Ascending aorta (tissue), 2 donors: ENCODE results near the gene TRMT11. TPM values are rescaled to one million over a fixed set of nuclear protein-coding genes. Genes with fewer than 3 reads are reported as not detected.

Experiments used
- DNase-seq, 2 donors: peaks; one replicate each; pipeline ENCODE4 v3.0.0-alpha.2; 2019; ENCODE audit warnings: low spot score in 2 of 2
- H3K27ac ChIP-seq, 2 donors: fragments of 200-600 bp; sonication (generic); one replicate each; pipeline ENCODE4 v1.5.1; 2016 to 2017; ENCODE audit warnings: mild to moderate bottlenecking in 1 of 2
- H3K27me3 ChIP-seq: fragments of 200-600 bp; sonication (generic); one replicate; pipeline ENCODE4 v1.5.1; 2017
- H3K36me3 ChIP-seq, 2 donors: fragments of 200-600 bp; sonication (generic); one replicate each; pipeline ENCODE4 v1.5.1; 2016
- H3K4me1 ChIP-seq, 2 donors: fragments of 200-600 bp; sonication (generic); one replicate each; pipeline ENCODE4 v1.5.1; 2016 to 2017; ENCODE audit warnings: mild to moderate bottlenecking in 1 of 2
- H3K4me3 ChIP-seq, 2 donors: fragments of 200-600 bp; sonication (generic); one replicate each; pipeline ENCODE4 v1.5.1; 2016 to 2017; ENCODE audit warnings: mild to moderate bottlenecking in 1 of 2
- H3K9me3 ChIP-seq, 2 donors: fragments of 200-600 bp; sonication (generic); one replicate each; pipeline ENCODE4 v1.5.1; 2016
- CTCF ChIP-seq, 3 experiments: fragments of 200-600 bp in 2 of 3; fragments of 450-650 bp in 1 of 3; sonication (generic) in 2 of 3; IDR thresholded peaks; one replicate each; pipeline ENCODE4 v1.5.1; 2016 to 2019; ENCODE audit warnings: antibody characterized with exemption in 3 of 3, mild to moderate bottlenecking in 1 of 3, moderate library complexity in 1 of 3
- intact Hi-C: fragments of 100-400 bp; cut with DNase I; formaldehyde crosslinking; loops from one replicate; pipeline ENCODE4 v1.15.1; 2023
- total RNA-seq: library from RNA; depleted of rRNA; stranded (reverse); fragments of >200 nt; gene quantifications from one replicate; pipeline ENCODE4 v1.1.0, GENCODE V29; 2016

The TRMT11 gene
- total RNA-seq, 1 donor from 2014 or later, result 44.6 TPM

- H3K36me3 ChIP-seq, result no peaks in the 10 kb centered on the region
- H3K4me3 ChIP-seq, result no peak overlapping the region
- no peak overlapping the region for H3K27ac ChIP-seq
- DNase-seq, result no peak
- H3K9me3 ChIP-seq, result no peaks in the 10 kb centered on the region
- no peaks in the 10 kb centered on the region for H3K4me1 ChIP-seq
- H3K27me3 ChIP-seq, result no peaks in the 10 kb centered on the region
- intact Hi-C loops, result no loop called here
- no peak for TF ChIP-seq CTCF (IDR thresholded peaks at IDR 0.05)
These were observed 85.8 kb downstream of the TRMT11 start for GRCh38 chr6:126072172-126072571.

DNA sequence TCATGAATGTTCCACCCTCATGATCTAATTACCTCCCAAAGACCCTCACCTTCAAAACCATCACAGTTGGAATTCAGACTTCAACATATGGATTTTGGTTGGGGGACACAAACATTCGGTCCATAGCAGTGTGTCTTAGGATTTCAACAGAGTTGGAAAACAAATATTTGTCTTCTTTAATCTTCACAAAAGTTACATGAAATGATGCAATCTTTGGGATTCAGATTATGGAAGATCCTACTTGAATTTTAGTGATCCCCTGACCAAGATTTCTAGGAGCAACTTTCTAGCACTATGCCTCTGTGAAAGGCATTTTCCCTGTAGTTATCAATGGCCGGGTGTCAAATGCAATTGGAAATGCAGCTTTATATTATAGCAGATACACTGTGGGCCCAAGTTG is 86.5 kb downstream of the TRMT11 start:
- intact Hi-C loops, result no loop called here
- Histone ChIP-seq H3K36me3 (no peaks in the 10 kb centered on the region), H3K27ac (no peak overlapping the region), H3K27me3 (no peaks in the 10 kb centered on the region), H3K9me3 (no peaks in the 10 kb centered on the region), H3K4me3 (no peak overlapping the region), H3K4me1 (no peaks in the 10 kb centered on the region)
- DNase-seq, result no peak
- no peak for TF ChIP-seq CTCF (IDR thresholded peaks at IDR 0.05)

GRCh38 chr6:126075335-126076071 is 89.2 kb downstream of the TRMT11 start:
- TF ChIP-seq CTCF (IDR thresholded peaks at IDR 0.05), result no peak
- no peak overlapping the region for H3K27ac ChIP-seq
- H3K9me3 ChIP-seq, result no peaks in the 10 kb centered on the region
- DNase-seq, result no peak
- no peak overlapping the region for H3K4me3 ChIP-seq
- intact Hi-C loops, result no loop called here
- no peaks in the 10 kb centered on the region for H3K27me3 ChIP-seq
- H3K4me1 ChIP-seq, result no peaks in the 10 kb centered on the region
- H3K36me3 ChIP-seq, result no peaks in the 10 kb centered on the region

DNA sequence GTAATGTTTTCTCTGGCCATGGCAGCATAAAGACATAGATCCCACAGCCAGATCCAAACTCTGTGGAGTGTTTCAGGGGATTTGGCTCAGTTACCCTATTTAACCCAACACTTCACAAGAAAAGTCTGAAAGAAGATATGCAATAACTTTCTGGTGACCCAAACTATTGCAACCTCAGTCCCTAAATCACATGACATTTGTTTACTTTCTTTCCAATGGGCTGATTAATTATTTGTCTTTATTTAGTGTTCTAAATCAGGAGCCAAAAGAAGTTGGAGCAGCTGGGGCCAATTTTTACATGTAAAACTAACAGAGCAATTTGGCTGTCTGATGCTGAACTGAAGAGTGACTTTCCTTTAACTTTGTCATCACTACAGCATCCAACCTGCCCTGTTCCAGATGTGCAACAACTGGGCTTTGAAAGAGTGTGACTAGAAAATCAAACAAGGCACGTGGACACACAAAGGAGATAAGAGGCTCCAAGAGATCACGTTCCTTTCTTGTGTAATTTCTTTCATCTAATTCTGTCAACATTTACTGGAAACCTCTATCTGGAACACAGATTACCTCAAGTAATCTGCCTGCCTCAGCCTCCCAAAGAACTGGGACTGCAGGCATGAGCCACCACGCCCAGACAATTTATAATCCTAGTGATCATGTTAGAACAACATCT is 90.8 kb downstream of the TRMT11 start:
- intact Hi-C loops, result no loop called here
- no peak for DNase-seq
- H3K4me3 ChIP-seq, result no peak overlapping the region
- no peak for TF ChIP-seq CTCF (IDR thresholded peaks at IDR 0.05)
- H3K27ac ChIP-seq, result no peak overlapping the region
- no peaks in the 10 kb centered on the region for H3K27me3 ChIP-seq
- no peaks in the 10 kb centered on the region for H3K36me3 ChIP-seq
- H3K4me1 ChIP-seq, result no peaks in the 10 kb centered on the region
- H3K9me3 ChIP-seq, result no peaks in the 10 kb centered on the region

DNA sequence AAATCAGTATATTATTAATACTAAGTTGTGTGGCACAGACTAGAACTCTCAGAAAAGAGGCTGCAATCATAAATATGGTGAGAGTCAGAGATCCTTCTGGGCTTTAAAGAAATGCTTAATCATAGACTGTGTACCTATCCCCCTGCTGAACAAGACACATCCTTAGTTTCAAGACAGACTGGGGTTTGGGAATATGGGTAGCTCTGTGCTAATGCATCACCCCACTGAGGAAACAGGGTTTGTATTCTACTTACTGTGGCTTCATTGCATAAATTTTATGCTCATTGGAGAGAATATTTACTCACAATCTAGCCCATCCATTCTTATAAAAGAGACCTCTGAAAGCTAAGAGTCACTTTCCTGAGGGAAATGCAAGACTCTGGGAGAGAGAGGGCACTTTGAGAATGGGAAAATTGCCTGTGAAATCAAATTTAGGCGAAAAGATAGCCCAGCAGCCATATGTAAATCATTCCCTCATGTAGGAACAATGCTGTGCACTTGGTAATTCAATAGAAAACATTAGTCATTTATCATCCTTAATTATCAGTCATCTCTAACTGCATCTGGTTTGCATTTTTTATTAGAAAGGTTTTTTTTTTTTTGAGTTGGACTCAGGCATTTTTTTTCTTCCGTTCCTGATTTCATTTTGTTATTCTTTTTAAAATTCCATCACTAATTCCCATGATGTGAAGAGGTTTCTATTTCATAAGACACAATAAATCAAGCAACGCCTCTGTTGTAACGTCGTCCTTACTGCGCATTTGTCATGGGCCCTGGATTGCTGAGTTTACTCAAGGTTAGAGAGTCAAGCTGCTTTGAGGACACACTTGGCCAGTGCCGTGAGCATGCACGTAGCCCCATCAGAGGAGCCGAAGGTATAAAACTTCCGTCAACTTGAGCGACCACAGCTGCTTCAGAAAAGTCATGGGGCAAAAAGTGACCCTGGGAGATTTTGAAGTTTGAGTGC is 91.8 kb downstream of the TRMT11 start:
- Histone ChIP-seq H3K27ac (no peak overlapping the region), H3K9me3 (no peaks in the 10 kb centered on the region), H3K4me3 (no peak overlapping the region), H3K36me3 (no peaks in the 10 kb centered on the region), H3K4me1 (no peaks in the 10 kb centered on the region), H3K27me3 (no peaks in the 10 kb centered on the region)
- TF ChIP-seq CTCF (IDR thresholded peaks at IDR 0.05), result no peak
- peak in 1 of 2 donors; percentile 64 for DNase-seq
- intact Hi-C loops, result no loop called here
